Keratinocyte (primary cell): Measurements from ENCODE around the gene EML2. TPM values are rescaled to one million over a fixed set of nuclear protein-coding genes. Genes with fewer than 3 reads are reported as not detected.

Experiments used
- DNase-seq: peaks from one replicate; pipeline ENCODE4 v3.0.0-alpha.2; 2011; ENCODE audit warnings: low read depth, missing footprints, low spot score
- FAIRE-seq: peaks from 2 replicates; lab custom pipeline; 2011; peaks lifted over from hg19 to GRCh38; lab: Jason Lieb, UNC
- H2AFZ ChIP-seq: 2 replicates; pipeline ENCODE4 v1.6.0; 2012; ENCODE audit warnings: low read length, control low read depth, inconsistent platforms; ENCODE audit not compliant: control insufficient read depth
- H3K27ac ChIP-seq: 2 replicates; pipeline ENCODE4 v1.5.1; 2011; ENCODE audit warnings: low read length; ENCODE audit not compliant: control insufficient read depth, insufficient read depth
- H3K27me3 ChIP-seq: 3 replicates; pipeline ENCODE4 v1.6.0; 2011; ENCODE audit warnings: low read length; ENCODE audit not compliant: control insufficient read depth, insufficient read depth; ENCODE audit errors: extremely low read depth
- H3K36me3 ChIP-seq, 2 experiments: 2 replicates in 1 of 2; 3 replicates in 1 of 2; pipeline ENCODE4 v1.5.1; 2011; ENCODE audit warnings: low read length in 2 of 2, mild to moderate bottlenecking in 1 of 2; ENCODE audit not compliant: control insufficient read depth in 2 of 2, insufficient read depth in 2 of 2; ENCODE audit errors: extremely low read depth in 1 of 2
- H3K4me1 ChIP-seq: 3 replicates; pipeline ENCODE4 v1.5.1; 2011; ENCODE audit warnings: low read length; ENCODE audit not compliant: control insufficient read depth, insufficient read depth; ENCODE audit errors: extremely low read depth
- H3K4me2 ChIP-seq: 3 replicates; pipeline ENCODE4 v1.6.0; 2011; ENCODE audit warnings: low read depth, low read length; ENCODE audit not compliant: control insufficient read depth, insufficient read depth; ENCODE audit errors: extremely low read depth
- H3K4me3 ChIP-seq, 3 experiments: fragments of 200-600 bp in 1 of 3; sonication (generic) in 1 of 3; 2 replicates in 2 of 3; 3 replicates in 1 of 3; pipeline ENCODE4 v1.5.1; 2011 to 2016; ENCODE audit warnings: low read length in 3 of 3, mild to moderate bottlenecking in 3 of 3, control low read depth in 2 of 3, inconsistent platforms in 1 of 3, low read depth in 1 of 3, mixed read lengths in 1 of 3, mixed run types in 1 of 3, moderate library complexity in 1 of 3; ENCODE audit not compliant: control insufficient read depth in 2 of 3, insufficient read depth in 2 of 3; ENCODE audit errors: extremely low read depth in 1 of 3
- H3K79me2 ChIP-seq: 2 replicates; pipeline ENCODE4 v1.6.0; 2012; ENCODE audit warnings: low read length; ENCODE audit not compliant: control insufficient read depth, insufficient read depth
- H3K9ac ChIP-seq: 3 replicates; pipeline ENCODE4 v1.6.0; 2011; ENCODE audit warnings: low read length; ENCODE audit not compliant: control insufficient read depth, insufficient read depth; ENCODE audit errors: extremely low read depth
- H3K9me1 ChIP-seq: 3 replicates; pipeline ENCODE4 v1.6.0; 2011; ENCODE audit warnings: low read length; ENCODE audit not compliant: control insufficient read depth, insufficient read depth; ENCODE audit errors: extremely low read depth
- H3K9me3 ChIP-seq: 2 replicates; pipeline ENCODE4 v1.5.1; 2012; ENCODE audit warnings: low read depth, low read length; ENCODE audit not compliant: control insufficient read depth
- H4K20me1 ChIP-seq: 3 replicates; pipeline ENCODE4 v1.6.0; 2011; ENCODE audit warnings: low read length; ENCODE audit not compliant: control insufficient read depth, insufficient read depth; ENCODE audit errors: extremely low read depth
- EZH2 ChIP-seq: IDR thresholded peaks from one replicate; pipeline ENCODE4 v1.6.1; 2012; ENCODE audit warnings: inconsistent platforms, mild to moderate bottlenecking, low read length, moderate library complexity
- dilution Hi-C: fragments of 300-500 bp; cut with MboI; formaldehyde crosslinking; loops from one replicate; pipeline ENCODE4 v1.7.0; 2020; ENCODE audit warnings: low sequenced_read_pairs; ENCODE audit not compliant: extremely low pct_ligation_motif_present
- polyA plus RNA-seq, 5 experiments: library from polyadenylated mRNA; depleted of rRNA in 3 of 5; stranded (reverse) in 3 of 5; stranded (forward) in 1 of 5; unstranded in 1 of 5; fragments of >200 nt; gene quantifications; 1 replicate in 1 of 5; 2 replicates in 3 of 5; 3 replicates in 1 of 5; pipeline versions ENCODE4 v1.2.1 to v1.2.3, GENCODE V29; 2011 to 2012; ENCODE audit warnings: missing spikeins in 2 of 5, low read depth in 1 of 5, low replicate concordance in 1 of 5
- TF ChIP-seq, protein P1 (sequence below), 3 experiments: IDR thresholded peaks in 1 of 3; conservative IDR thresholded peaks in 1 of 3; optimal IDR thresholded peaks in 1 of 3; 2 replicates in 2 of 3; 3 replicates in 1 of 3; pipeline versions ENCODE3 to v1.5.1; 2011; ENCODE audit warnings: low read length in 3 of 3, mild to moderate bottlenecking in 3 of 3, moderate library complexity in 2 of 3, control low read depth in 1 of 3, inconsistent platforms in 1 of 3; ENCODE audit not compliant: insufficient read depth in 2 of 3; ENCODE audit errors: extremely low read depth in 1 of 3

The EML2 gene
- polyA plus RNA-seq, 1 donor (not counting 4 experiments of a cell fraction or from before 2014, with no cell fraction given), result 43.4 TPM

DNA sequence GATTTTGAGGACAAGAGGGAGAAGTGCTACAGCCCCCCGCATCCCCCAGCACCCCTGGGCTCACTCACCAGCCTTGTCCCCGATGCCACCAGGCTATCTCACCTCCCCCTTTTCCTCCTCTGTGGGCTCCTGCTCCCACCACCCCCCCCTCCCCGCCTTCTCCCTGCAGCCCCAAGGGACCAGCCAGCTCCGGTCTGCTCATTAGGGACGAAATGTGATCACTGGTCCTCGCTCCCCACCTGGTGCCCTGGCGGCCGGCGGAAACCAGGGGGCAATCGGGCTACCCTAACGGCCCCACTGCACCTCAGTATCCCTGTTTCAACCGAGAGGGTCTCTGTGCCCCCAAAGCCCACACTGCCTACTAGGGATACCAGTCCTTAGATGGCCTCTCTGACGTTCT is 39.9 kb downstream of the EML2 start:
- DNase-seq (no peak), FAIRE-seq (no peak)
- Histone ChIP-seq H3K79me2 (no peaks in the 10 kb centered on the region), H2AFZ (no peak overlapping the region), H3K27ac (no peak overlapping the region), H3K27me3 (peaks cover 51% of the 10 kb centered on the region), H3K36me3 (no peaks in the 10 kb centered on the region), H3K4me2 (no peak overlapping the region), H3K4me1 (peaks cover 7% of the 10 kb centered on the region), H3K9me1 (no peaks in the 10 kb centered on the region), H4K20me1 (no peaks in the 10 kb centered on the region), H3K9ac (no peak overlapping the region), H3K9me3 (no peaks in the 10 kb centered on the region), H3K4me3 (no peak overlapping the region)
- dilution Hi-C loops, result no loop called here
- TF ChIP-seq, protein P1, sequence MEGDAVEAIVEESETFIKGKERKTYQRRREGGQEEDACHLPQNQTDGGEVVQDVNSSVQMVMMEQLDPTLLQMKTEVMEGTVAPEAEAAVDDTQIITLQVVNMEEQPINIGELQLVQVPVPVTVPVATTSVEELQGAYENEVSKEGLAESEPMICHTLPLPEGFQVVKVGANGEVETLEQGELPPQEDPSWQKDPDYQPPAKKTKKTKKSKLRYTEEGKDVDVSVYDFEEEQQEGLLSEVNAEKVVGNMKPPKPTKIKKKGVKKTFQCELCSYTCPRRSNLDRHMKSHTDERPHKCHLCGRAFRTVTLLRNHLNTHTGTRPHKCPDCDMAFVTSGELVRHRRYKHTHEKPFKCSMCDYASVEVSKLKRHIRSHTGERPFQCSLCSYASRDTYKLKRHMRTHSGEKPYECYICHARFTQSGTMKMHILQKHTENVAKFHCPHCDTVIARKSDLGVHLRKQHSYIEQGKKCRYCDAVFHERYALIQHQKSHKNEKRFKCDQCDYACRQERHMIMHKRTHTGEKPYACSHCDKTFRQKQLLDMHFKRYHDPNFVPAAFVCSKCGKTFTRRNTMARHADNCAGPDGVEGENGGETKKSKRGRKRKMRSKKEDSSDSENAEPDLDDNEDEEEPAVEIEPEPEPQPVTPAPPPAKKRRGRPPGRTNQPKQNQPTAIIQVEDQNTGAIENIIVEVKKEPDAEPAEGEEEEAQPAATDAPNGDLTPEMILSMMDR (optimal IDR thresholded peaks at IDR 0.05 in 1 of 3, IDR thresholded peaks at IDR 0.05 in 1 of 3, conservative IDR thresholded peaks at IDR 0.05 in 1 of 3; ENCODE audit: extremely low read depth in 1 of 3, insufficient read depth in 2 of 3, low read length in 3 of 3), result no peak
- peak; percentile 42 for TF ChIP-seq EZH2

GRCh38 chr19:45598267-45599001 is 40.8 kb downstream of the EML2 start:
- H3K4me2 ChIP-seq, result peak overlapping the region; percentile 55
- H3K9me1 ChIP-seq, result no peaks in the 10 kb centered on the region
- peaks cover 51% of the 10 kb centered on the region for H3K27me3 ChIP-seq
- H3K27ac ChIP-seq, result no peak overlapping the region
- H3K4me3 ChIP-seq, result peak overlapping the region in 1 of 3 experiments; percentile 25
- DNase-seq (no peak), FAIRE-seq (no peak)
- peak overlapping the region; percentile 45 for H2AFZ ChIP-seq
- no peak overlapping the region for H3K9ac ChIP-seq
- no peaks in the 10 kb centered on the region for H3K36me3 ChIP-seq
- peaks cover 7% of the 10 kb centered on the region for H3K4me1 ChIP-seq
- H4K20me1 ChIP-seq, result no peaks in the 10 kb centered on the region
- no peaks in the 10 kb centered on the region for H3K79me2 ChIP-seq
- no peak for TF ChIP-seq EZH2
- TF ChIP-seq, protein P1 (optimal IDR thresholded peaks at IDR 0.05 in 1 of 3, IDR thresholded peaks at IDR 0.05 in 1 of 3, conservative IDR thresholded peaks at IDR 0.05 in 1 of 3; ENCODE audit: extremely low read depth in 1 of 3, insufficient read depth in 2 of 3, low read length in 3 of 3), result no peak
- no peaks in the 10 kb centered on the region for H3K9me3 ChIP-seq
- dilution Hi-C loops, result no loop called here
